ENCODE measurements around the gene SLC6A12. TPM values are rescaled to one million over a fixed set of nuclear protein-coding genes. Genes with fewer than 3 reads are reported as not detected.

SLC6A12 gene
- total RNA-seq, 1 experiment from 2014 or later, result not detected

DNA sequence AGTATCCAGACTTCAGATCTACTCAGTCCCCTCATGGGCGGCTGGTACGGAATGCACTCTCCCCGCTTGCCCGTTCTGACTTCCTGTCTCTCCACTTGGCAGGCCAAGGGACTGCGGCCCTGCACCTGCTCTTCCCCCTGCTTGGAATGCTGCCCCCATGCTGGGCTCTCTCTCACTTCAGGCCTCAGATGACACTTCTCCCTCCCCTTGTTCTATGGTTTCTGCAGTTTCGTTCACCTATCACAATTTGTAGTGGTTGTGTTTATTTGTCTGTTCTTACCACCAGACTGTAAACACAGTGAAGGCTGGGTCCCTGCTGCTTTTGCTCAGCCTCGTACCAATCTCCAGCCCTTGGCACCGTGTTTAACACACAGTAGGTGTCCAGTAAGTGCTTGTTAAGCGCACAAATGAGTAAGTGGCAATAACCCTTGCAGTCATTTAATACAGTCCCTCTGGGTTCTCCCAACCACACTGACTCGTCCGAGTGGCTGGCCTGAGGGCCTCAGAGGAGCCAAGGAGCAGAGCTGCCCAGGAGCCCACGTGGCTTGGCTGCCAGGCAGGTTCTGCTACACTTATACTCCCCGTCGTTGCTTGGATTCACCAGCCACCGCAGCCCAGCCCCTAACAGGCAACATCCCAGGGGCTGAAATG is 11.8 kb downstream of the SLC6A12 start:
- H3K4me3 ChIP-seq (ENCODE audit: low read length), result no peak overlapping the region
- DNase-seq (peak; percentile 5), ATAC-seq (no peak)
- H3K27me3 ChIP-seq (ENCODE audit: low read length), result peaks cover 16% of the 10 kb centered on the region
- H3K9me3 ChIP-seq (ENCODE audit: low read length), result no peaks in the 10 kb centered on the region
- no peak overlapping the region for H2AFZ ChIP-seq (ENCODE audit: low read length)
- H3F3A ChIP-seq (ENCODE audit: low read length, unreplicated experiment), result no peaks in the 10 kb centered on the region
- no peak overlapping the region for H3K9ac ChIP-seq (ENCODE audit: low read length)
- POLR2A ChIA-PET (ENCODE audit: unreplicated experiment), result no interaction called here
- H3K36me3 ChIP-seq (ENCODE audit: low read depth, low read length), result no peaks in the 10 kb centered on the region
- no peaks in the 10 kb centered on the region for H3K9me2 ChIP-seq (replicated peaks; ENCODE audit: low read length)
- no TSS peak for BruUV-seq (replicated peaks)
- CTCF ChIA-PET, result no interaction called here
- peaks cover 4% of the 10 kb centered on the region; the same call in 1 of the 2 replicates for H3K4me1 ChIP-seq (ENCODE audit: insufficient read depth, low read length)
- no peak overlapping the region for H3K27ac ChIP-seq (ENCODE audit: low read length)
- H3K79me2 ChIP-seq (ENCODE audit: low read length), result no peaks in the 10 kb centered on the region
- H3K4me2 ChIP-seq (ENCODE audit: low read length), result no peak overlapping the region
- TF ChIP-seq EZH2phosphoT487 (IDR thresholded peaks at IDR 0.05; ENCODE audit: borderline replicate concordance, low read length) (no peak), EZH2 (IDR thresholded peaks at IDR 0.05; ENCODE audit: low read length, unreplicated experiment) (no peak), CTCF (conservative IDR thresholded peaks at IDR 0.05; ENCODE audit: low read depth, low read length) (no peak)
- no peaks in the 10 kb centered on the region for H4K20me1 ChIP-seq (ENCODE audit: low read length)
- intact Hi-C loops (cut with micrococcal nuclease), result no loop called here

- Histone ChIP-seq H3K79me2 (ENCODE audit: low read length) (no peaks in the 10 kb centered on the region), H3K9me2 (replicated peaks; ENCODE audit: low read length) (no peaks in the 10 kb centered on the region), H3K9me3 (ENCODE audit: low read length) (no peaks in the 10 kb centered on the region), H3K9ac (ENCODE audit: low read length) (no peak overlapping the region), H3K4me3 (ENCODE audit: low read length) (no peak overlapping the region), H3K4me1 (ENCODE audit: insufficient read depth, low read length) (peaks cover 4% of the 10 kb centered on the region; the same call in 1 of the 2 replicates), H3F3A (ENCODE audit: low read length, unreplicated experiment) (no peaks in the 10 kb centered on the region), H3K27ac (ENCODE audit: low read length) (no peak overlapping the region), H3K27me3 (ENCODE audit: low read length) (peaks cover 11% of the 10 kb centered on the region), H3K4me2 (ENCODE audit: low read length) (no peak overlapping the region), H2AFZ (ENCODE audit: low read length) (no peak overlapping the region), H4K20me1 (ENCODE audit: low read length) (no peaks in the 10 kb centered on the region), H3K36me3 (ENCODE audit: low read depth, low read length) (no peaks in the 10 kb centered on the region)
- DNase-seq, result no peak
- no peak for ATAC-seq
- no TSS peak for BruUV-seq (replicated peaks)
- ChIA-PET CTCF (no interaction called here), POLR2A (ENCODE audit: unreplicated experiment) (interaction anchor here (0.5 kb wide), 1 partner anchor 190 kb away, joined by 4 read pairs; no protein-coding TSS in a partner anchor)
- no peak for TF ChIP-seq CTCF (conservative IDR thresholded peaks at IDR 0.05; ENCODE audit: low read depth, low read length)
- no peak for TF ChIP-seq EZH2phosphoT487 (IDR thresholded peaks at IDR 0.05; ENCODE audit: borderline replicate concordance, low read length)
- TF ChIP-seq EZH2 (IDR thresholded peaks at IDR 0.05; ENCODE audit: low read length, unreplicated experiment), result no peak
- intact Hi-C loops (cut with micrococcal nuclease), result no loop called here
Measured at GRCh38 chr12:201361-201760, 12.6 kb downstream of the SLC6A12 start.

DNA sequence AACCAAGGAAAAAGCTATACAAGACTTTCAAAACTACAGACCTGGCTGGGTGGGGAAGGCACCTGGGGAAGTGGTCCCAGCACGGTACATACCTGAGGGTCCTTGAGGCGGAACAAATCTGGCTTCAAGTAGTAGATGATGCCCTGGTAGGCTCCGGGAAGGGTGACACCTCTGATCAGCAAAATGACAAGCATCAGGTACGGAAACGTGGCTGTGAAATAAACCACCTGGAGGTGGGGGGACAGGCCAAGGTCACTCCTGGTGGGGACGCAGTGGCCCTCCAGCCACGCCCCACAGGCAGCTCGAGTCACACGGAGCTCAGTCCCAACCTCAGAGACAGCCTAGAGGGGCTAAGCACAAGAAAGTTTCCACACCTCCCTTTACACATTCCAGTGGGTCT is 15.3 kb downstream of the SLC6A12 start:
- intact Hi-C loops (cut with micrococcal nuclease), result no loop called here
- no peak for DNase-seq
- peaks cover 19% of the 10 kb centered on the region for H3K27me3 ChIP-seq (ENCODE audit: low read length)
- POLR2A ChIA-PET (ENCODE audit: unreplicated experiment), result no interaction called here
- no peak overlapping the region for H3K27ac ChIP-seq (ENCODE audit: low read length)
- H3K9me2 ChIP-seq (replicated peaks; ENCODE audit: low read length), result no peaks in the 10 kb centered on the region
- no peak for ATAC-seq
- H3F3A ChIP-seq (ENCODE audit: low read length, unreplicated experiment), result no peaks in the 10 kb centered on the region
- CTCF ChIA-PET, result interaction anchor here (0.5 kb wide), 1 partner anchor 235 kb away, joined by 6 read pairs; no protein-coding TSS in a partner anchor
- H4K20me1 ChIP-seq (ENCODE audit: low read length), result no peaks in the 10 kb centered on the region
- peaks cover 4% of the 10 kb centered on the region; the same call in 1 of the 2 replicates for H3K4me1 ChIP-seq (ENCODE audit: insufficient read depth, low read length)
- no peaks in the 10 kb centered on the region for H3K36me3 ChIP-seq (ENCODE audit: low read depth, low read length)
- no peaks in the 10 kb centered on the region for H3K79me2 ChIP-seq (ENCODE audit: low read length)
- H2AFZ ChIP-seq (ENCODE audit: low read length), result no peak overlapping the region
- TF ChIP-seq EZH2phosphoT487 (IDR thresholded peaks at IDR 0.05; ENCODE audit: borderline replicate concordance, low read length) (no peak), EZH2 (IDR thresholded peaks at IDR 0.05; ENCODE audit: low read length, unreplicated experiment) (no peak), CTCF (conservative IDR thresholded peaks at IDR 0.05; ENCODE audit: low read depth, low read length) (no peak)
- H3K4me2 ChIP-seq (ENCODE audit: low read length), result no peak overlapping the region
- no peak overlapping the region for H3K4me3 ChIP-seq (ENCODE audit: low read length)
- H3K9ac ChIP-seq (ENCODE audit: low read length), result no peak overlapping the region
- BruUV-seq (replicated peaks), result no TSS peak
- no peaks in the 10 kb centered on the region for H3K9me3 ChIP-seq (ENCODE audit: low read length)
